Stomach (tissue), 9 donors: Measurements from ENCODE around the gene FGF8. TPM values are rescaled to one million over a fixed set of nuclear protein-coding genes. Genes with fewer than 3 reads are reported as not detected.

ENCODE experiments used
- DNase-seq, 2 donors: peaks; one replicate each; pipeline versions ENCODE4 v3.0.0 to v3.0.0-alpha.2; 2013 to 2019
- H3K27ac ChIP-seq, 5 donors: fragments of 200-600 bp in 4 of 5; sonication (generic) in 4 of 5; one replicate each; pipeline ENCODE4 v1.5.1; 2013 to 2019; ENCODE audit warnings: mild to moderate bottlenecking in 1 of 5, moderate library complexity in 1 of 5
- H3K27me3 ChIP-seq, 3 donors: fragments of 200-600 bp; sonication (generic); one replicate each; pipeline ENCODE4 v1.5.1; 2017 to 2019; ENCODE audit warnings: mixed run types in 1 of 3
- H3K36me3 ChIP-seq, 4 donors: fragments of 200-600 bp; sonication (generic); 1 replicate in 3 of 4; 2 replicates in 1 of 4; pipeline ENCODE4 v1.5.1; 2016 to 2019
- H3K4me1 ChIP-seq, 4 donors: fragments of 200-600 bp; sonication (generic); one replicate each; pipeline ENCODE4 v1.5.1; 2016 to 2019
- H3K4me3 ChIP-seq, 4 donors: fragments of 200-600 bp; sonication (generic) in 3 of 4; one replicate each; pipeline ENCODE4 v1.5.1; 2016 to 2019; ENCODE audit warnings: mild to moderate bottlenecking in 1 of 4
- H3K9me3 ChIP-seq, 4 donors: fragments of 200-600 bp; sonication (generic); one replicate each; pipeline ENCODE4 v1.5.1; 2016 to 2019
- EP300 ChIP-seq: sonication (generic); formaldehyde crosslinking; IDR thresholded peaks from one replicate; pipeline ENCODE4 v1.6.1; 2017; ENCODE audit warnings: antibody characterized with exemption
- POLR2A ChIP-seq, 4 donors: fragments of 450-650 bp; IDR thresholded peaks; one replicate each; pipeline ENCODE4 v1.6.1; 2016; ENCODE audit warnings: antibody characterized with exemption in 4 of 4, control low read depth in 2 of 4, mild to moderate bottlenecking in 1 of 4, moderate library complexity in 1 of 4
- POLR2AphosphoS5 ChIP-seq, 3 donors: sonication (generic); formaldehyde crosslinking; IDR thresholded peaks; one replicate each; pipeline ENCODE4 v1.6.1; 2016; ENCODE audit warnings: antibody characterized with exemption in 3 of 3
- WGBS, 5 donors: extraction: QIAGEN DNeasy Blood & Tissue Kit in 3 of 5; methylation state at CpG; one replicate each; pipeline versions ENCODE4 v1.1.5 to v1.1.7; 2013 to 2018; 5-methylcytosine and 5-hydroxymethylcytosine counted together
- intact Hi-C: fragments of 100-400 bp; cut with DNase I; formaldehyde crosslinking; loops from one replicate; pipeline ENCODE4 v1.15.1; 2023; ENCODE audit warnings: low total_unique reads
- polyA plus RNA-seq, 3 donors: library from polyadenylated mRNA; stranded (reverse); fragments of 200-250 nt; gene quantifications; one replicate each; pipeline ENCODE4 v1.2.3, GENCODE V29; 2013
- total RNA-seq, 5 donors: library from RNA; depleted of rRNA; stranded (reverse); fragments of >200 nt; gene quantifications; one replicate each; pipeline versions ENCODE4 v1.1.0 to v1.2.3, GENCODE V29; 2014 to 2016
- TF ChIP-seq, protein P1 (sequence below), 7 experiments: fragments of 450-650 bp in 4 of 7; fragments of 200-600 bp in 3 of 7; sonication (generic) in 3 of 7; IDR thresholded peaks; one replicate each; pipeline ENCODE4 v1.5.1; 2016 to 2019; ENCODE audit warnings: antibody characterized with exemption in 7 of 7, control low read depth in 2 of 7, mild to moderate bottlenecking in 1 of 7
- donor health status: healthy with polysubstance abuse.
- donor health status: Bipolar disorder and iron deficiency.
- donor health status: healthy.

FGF8 gene
- total and polyA plus RNA-seq, 8 donors, result not detected

DNA sequence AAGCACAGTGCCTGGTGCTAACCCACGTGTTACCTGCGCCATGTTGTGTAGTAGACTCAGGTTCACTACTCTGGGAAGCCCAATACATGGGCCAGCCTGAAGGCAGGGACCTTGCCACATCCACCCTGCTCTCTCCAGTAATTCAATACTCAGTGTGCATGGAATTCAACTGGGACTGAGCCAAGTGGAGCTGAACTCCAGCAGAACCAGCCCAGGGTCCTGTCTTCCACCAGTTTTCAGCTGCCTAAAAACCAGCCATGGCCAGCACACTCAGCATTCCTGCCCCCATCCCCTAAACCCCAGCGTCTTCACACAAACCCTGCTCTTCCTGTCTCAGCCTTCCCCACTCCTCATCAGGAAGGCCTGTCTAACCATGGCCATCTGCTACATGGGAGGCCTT lies 15.4 kb downstream of the FGF8 start:
- Histone ChIP-seq H3K36me3 (no peaks in the 10 kb centered on the region), H3K9me3 (no peaks in the 10 kb centered on the region), H3K27me3 (peaks cover 0 to 54% (median 0%) of the 10 kb centered on the region in 3 donors), H3K4me1 (no peaks in the 10 kb centered on the region), H3K4me3 (no peak overlapping the region), H3K27ac (no peak overlapping the region)
- WGBS, 5 donors, result 69 to 88% (median 75%) methylated on average over 3 of the region's 3 CpGs
- intact Hi-C loops, result no loop called here
- no peak for TF ChIP-seq POLR2AphosphoS5 (IDR thresholded peaks at IDR 0.05)
- TF ChIP-seq EP300, result no peak
- no peak for TF ChIP-seq POLR2A (IDR thresholded peaks at IDR 0.05)
- TF ChIP-seq, protein P1, sequence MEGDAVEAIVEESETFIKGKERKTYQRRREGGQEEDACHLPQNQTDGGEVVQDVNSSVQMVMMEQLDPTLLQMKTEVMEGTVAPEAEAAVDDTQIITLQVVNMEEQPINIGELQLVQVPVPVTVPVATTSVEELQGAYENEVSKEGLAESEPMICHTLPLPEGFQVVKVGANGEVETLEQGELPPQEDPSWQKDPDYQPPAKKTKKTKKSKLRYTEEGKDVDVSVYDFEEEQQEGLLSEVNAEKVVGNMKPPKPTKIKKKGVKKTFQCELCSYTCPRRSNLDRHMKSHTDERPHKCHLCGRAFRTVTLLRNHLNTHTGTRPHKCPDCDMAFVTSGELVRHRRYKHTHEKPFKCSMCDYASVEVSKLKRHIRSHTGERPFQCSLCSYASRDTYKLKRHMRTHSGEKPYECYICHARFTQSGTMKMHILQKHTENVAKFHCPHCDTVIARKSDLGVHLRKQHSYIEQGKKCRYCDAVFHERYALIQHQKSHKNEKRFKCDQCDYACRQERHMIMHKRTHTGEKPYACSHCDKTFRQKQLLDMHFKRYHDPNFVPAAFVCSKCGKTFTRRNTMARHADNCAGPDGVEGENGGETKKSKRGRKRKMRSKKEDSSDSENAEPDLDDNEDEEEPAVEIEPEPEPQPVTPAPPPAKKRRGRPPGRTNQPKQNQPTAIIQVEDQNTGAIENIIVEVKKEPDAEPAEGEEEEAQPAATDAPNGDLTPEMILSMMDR (IDR thresholded peaks at IDR 0.05), result no peak
- DNase-seq, result no peak

DNA sequence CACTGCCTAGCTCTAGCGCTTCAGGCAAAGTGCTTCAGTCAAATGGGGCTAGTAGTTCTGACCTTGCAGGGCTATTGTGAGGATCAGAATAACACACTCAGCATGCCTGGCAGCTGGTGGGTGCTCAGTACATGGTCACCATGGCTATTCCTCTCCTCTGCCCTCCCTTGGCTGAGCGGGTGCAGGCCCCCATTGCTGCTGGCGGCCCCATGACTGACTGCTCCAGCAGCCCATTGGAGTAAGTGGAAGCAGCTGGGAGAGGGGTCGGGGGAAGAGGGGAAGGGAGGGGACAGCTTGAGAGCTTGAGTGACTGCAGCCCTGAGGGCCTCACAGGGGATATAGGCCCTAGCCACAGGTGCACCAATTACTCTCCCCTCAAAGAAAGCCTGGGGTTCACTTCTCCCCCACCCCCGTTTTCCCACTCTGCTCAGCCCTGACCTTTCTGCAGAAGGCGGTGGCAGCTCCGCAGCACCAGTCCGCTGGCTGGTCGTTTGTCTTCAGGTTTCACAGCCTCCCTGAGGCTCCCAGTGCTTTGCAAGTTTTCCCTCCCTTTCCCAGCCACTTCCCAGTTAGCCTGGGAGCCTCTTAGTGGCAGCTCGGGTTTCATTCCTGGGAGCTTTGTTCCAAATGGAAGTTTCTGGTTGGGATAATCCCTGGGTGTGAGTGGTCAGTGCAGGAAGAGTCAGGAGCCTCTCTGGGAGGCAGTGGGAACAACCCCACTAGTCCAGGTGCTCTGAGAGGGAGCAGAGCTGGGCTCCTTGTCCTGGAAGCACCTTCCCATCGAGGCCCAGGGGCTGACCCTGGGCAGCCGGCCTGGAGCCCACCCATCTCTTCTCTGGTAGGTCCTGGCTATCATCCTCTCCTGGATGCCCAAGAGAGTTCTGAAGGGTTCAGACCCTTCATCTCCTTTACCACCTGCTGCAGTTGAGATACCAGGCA lies 16.3 kb downstream of the FGF8 start:
- H3K36me3 ChIP-seq, result no peaks in the 10 kb centered on the region
- TF ChIP-seq POLR2A (IDR thresholded peaks at IDR 0.05) (no peak), EP300 (no peak), POLR2AphosphoS5 (IDR thresholded peaks at IDR 0.05) (no peak)
- TF ChIP-seq, protein P1 (IDR thresholded peaks at IDR 0.05), result no peak
- H3K27ac ChIP-seq, result no peak overlapping the region
- no peaks in the 10 kb centered on the region for H3K4me1 ChIP-seq
- DNase-seq, result no peak
- H3K4me3 ChIP-seq, result no peak overlapping the region
- 58 to 78% (median 69%) methylated on average over 8 to 12 of the region's 12 CpGs for WGBS, 5 donors
- peaks cover 0 to 52% (median 0%) of the 10 kb centered on the region in 3 donors for H3K27me3 ChIP-seq
- H3K9me3 ChIP-seq, result no peaks in the 10 kb centered on the region
- intact Hi-C loops, result no loop called here

DNA sequence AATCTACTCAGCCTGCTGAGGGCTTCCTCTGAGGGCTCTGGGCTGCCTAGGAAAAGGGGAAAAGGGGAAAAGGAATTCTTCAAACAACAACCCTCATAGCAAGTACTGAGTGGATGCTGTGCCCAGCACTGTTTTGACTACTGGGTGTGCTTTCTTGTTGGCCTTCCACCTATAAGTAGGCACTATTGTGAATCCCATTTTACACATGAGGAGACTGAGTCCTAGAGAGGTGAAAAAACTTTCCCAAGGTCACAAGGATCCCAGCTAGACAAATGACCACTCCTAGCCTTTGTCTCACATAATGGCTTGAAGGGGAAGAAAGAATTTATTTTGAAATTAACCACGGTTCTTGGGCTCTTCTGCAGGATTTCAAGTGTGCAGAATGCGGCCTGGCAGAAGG lies 17.1 kb downstream of the FGF8 start:
- TF ChIP-seq EP300 (no peak), POLR2AphosphoS5 (IDR thresholded peaks at IDR 0.05) (no peak), POLR2A (IDR thresholded peaks at IDR 0.05) (no peak)
- TF ChIP-seq, protein P1 (IDR thresholded peaks at IDR 0.05), result no peak
- Histone ChIP-seq H3K27ac (no peak overlapping the region), H3K36me3 (no peaks in the 10 kb centered on the region), H3K9me3 (no peaks in the 10 kb centered on the region), H3K4me1 (no peaks in the 10 kb centered on the region), H3K27me3 (peaks cover 0 to 50% (median 0%) of the 10 kb centered on the region in 3 donors), H3K4me3 (no peak overlapping the region)
- no peak for DNase-seq
- intact Hi-C loops, result no loop called here
- 84 to 95% (median 85%) methylated on average over 2 of the region's 2 CpGs for WGBS, 5 donors

DNA sequence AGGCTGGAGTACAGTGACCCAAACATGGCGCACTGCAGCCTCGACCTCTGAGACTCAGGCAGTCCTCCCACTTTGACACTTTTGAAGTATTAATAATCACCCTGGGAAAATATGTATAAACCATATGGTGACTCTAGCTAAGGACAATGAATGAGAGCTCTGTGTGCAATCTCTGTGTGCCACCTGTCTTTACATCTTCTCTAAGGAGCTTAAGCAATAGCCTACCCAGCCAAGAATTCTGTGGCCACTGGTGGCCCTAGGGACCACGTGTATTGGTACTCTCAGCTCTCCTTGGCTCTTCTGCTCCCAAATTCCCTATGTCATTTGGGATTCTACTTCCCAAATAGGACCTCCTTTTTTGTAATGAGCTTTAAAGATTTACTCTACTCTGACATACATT lies 23.7 kb downstream of the FGF8 start:
- H3K27ac ChIP-seq, result no peak overlapping the region
- H3K36me3 ChIP-seq, result no peaks in the 10 kb centered on the region
- peaks cover 0 to 28% (median 0%) of the 10 kb centered on the region in 3 donors for H3K27me3 ChIP-seq
- TF ChIP-seq POLR2A (IDR thresholded peaks at IDR 0.05) (no peak), EP300 (no peak), POLR2AphosphoS5 (IDR thresholded peaks at IDR 0.05) (no peak)
- TF ChIP-seq, protein P1 (IDR thresholded peaks at IDR 0.05), result no peak
- intact Hi-C loops, result no loop called here
- 74 to 82% (median 80%) methylated on average over 3 of the region's 3 CpGs for WGBS, 5 donors
- H3K9me3 ChIP-seq, result no peaks in the 10 kb centered on the region
- no peak for DNase-seq
- no peak overlapping the region for H3K4me3 ChIP-seq
- no peaks in the 10 kb centered on the region for H3K4me1 ChIP-seq
